Stimulated activated CD4-positive, alpha-beta T cell treated with anti-CD3 and anti-CD28 coated beads, Interleukin-1b, Interleukin-23, amount 100 ng/mL, for 4 hours (primary cell): ENCODE data around the gene COL28A1.
"Not testable (repeated sequence)": the region's sequence is repeated elsewhere in the genome, so short reads cannot be mapped to it uniquely, and the experiment has no call there.

Experiments
- DNase-seq, 2 donors: peaks; one replicate each; pipeline ENCODE4 v3.0.0-alpha.2; 2020; ENCODE audit warnings: low read depth in 2 of 2

Gene COL28A1

DNA sequence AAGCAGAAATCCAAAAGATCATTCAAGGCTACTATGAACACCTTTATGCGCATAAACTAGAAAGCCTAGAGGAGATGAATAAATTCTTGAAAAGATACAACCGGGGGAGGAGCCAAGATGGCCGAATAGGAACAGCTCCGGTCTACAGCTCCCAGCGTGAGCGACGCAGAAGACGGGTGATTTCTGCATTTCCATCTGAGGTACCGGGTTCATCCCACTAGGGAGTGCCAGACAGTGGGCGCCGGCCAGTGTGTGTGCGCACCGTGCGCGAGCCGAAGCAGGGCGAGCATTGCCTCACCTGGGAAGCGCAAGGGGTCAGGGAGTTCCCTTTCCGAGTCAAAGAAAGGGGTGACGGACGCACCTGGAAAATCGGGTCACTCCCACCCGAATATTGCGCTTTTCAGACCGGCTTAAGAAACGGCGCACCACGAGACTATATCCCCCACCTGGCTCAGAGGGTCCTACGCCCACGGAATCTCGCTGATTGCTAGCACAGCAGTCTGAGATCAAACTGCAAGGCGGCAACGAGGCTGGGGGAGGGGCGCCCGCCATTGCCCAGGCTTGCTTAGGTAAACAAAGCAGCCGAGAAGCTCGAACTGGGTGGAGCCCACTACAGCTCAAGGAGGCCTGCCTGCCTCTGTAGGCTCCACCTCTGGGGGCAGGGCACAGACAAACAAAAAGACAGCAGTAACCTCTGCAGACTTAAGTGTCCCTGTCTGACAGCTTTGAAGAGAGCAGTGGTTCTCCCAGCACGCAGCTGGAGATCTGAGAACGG is 70.5 kb downstream of the COL28A1 start:
- not testable (repeated sequence) for DNase-seq

- no peak for DNase-seq
Measured at GRCh38 chr7:7454000-7454399, 81.7 kb downstream of the COL28A1 start.

DNA sequence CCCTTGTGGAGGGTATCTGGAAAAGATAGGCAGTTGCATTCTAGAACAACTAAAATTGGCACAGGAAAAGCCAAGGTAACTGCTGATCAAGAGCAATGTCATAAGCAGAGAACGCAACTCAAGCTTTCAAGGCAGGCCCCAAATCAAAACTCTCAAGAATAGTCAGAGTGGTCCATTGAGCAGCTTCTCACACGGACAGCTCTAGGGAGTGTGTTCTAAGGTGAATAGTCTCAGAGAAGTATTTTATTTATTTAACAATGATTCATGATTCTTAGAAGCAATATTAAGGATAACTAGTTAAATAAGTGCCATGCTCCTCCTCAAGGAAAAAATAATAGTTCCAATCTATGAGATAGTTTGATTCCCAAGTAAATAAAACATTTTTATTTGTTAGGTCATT is 83.0 kb downstream of the COL28A1 start:
- DNase-seq: no peak

DNA sequence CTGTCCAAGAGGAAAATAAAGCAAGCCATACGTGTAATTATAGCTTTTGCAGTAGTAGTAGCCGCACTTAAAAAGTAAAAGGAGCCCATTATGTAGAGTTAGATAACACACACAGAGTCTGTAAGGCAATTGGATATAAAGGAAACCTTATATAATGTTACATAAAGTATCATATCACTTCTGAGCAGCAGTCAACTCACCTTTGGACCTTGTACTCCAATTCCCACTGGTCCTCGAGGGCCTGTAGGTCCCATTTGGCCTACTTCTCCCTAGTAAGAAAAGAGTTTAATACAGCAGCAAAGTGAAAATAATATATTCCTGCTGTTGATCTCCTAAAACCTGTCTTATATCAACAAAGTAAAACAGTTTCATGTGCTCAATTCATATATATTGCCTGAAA is 83.6 kb downstream of the COL28A1 start:
- DNase-seq: no peak

DNA sequence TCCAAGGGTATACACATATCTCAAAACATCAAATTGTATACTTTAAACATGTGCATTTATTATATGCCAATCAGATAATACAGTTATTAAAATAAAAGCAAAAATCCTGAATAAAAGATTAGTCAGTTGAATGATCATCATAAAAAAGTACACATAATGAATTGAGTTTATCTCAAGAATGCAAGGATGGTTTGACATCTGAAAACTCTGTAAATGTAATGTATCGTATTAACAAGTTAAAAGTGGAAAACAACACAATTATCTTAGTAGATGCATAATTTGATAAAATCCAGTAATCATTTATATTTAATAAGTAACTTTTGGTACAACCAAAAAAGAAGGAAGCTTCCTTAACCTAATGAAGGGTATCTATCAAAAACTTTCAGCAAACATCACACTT is 86.6 kb downstream of the COL28A1 start:
- DNase-seq: no peak

- no peak for DNase-seq
Measured at GRCh38 chr7:7446616-7447015, 89.1 kb downstream of the COL28A1 start.

GRCh38 chr7:7443806-7444350 is 91.8 kb downstream of the COL28A1 start:
- no peak for DNase-seq

DNA sequence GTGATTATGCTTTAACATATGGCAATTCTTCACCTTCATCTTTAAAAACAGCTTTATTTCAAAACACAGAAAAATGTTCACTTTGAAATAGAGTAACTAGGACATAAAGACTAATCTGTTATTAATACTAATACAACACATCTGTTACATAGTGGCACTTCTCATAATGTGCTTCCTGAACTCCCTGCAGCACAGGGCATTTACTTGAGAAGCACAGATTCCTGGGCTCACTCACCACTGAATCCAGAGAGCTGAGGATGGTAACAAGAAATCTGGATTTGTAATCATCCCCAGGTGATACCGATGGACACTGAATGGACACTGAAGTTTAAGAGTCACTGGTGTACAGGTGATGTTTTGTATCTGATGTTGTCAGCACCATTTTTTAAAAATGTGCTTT is 96.1 kb downstream of the COL28A1 start:
- DNase-seq: no peak

- DNase-seq: no peak
Measured at GRCh38 chr7:7438851-7439250, 96.8 kb downstream of the COL28A1 start.

- DNase-seq: no peak
Measured at GRCh38 chr7:7435978-7436377, 99.7 kb downstream of the COL28A1 start.

- DNase-seq: no peak
Measured at GRCh38 chr7:7434329-7434728, 101.3 kb downstream of the COL28A1 start.

DNA sequence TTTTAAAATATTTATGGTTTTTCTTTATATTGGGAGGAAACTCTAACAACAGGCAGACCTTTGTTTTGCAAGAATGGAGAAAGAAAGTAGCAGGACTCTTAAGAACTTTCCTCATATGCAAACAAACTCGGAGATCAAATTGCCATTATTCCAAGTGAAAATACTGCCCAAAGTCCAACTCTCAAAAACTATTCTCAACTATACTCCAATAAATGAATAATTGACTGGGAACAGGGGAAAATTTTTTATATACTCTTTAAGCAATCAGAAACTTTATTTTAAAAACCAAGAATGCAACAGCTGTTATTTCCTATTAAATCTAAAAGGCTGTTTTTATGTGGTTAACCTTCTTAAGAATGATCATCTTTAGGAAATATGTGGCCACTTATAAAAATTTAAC is 101.9 kb downstream of the COL28A1 start:
- no peak for DNase-seq

GRCh38 chr7:7432979-7433378 is 102.7 kb downstream of the COL28A1 start:
- no peak for DNase-seq

- DNase-seq: no peak
Measured at GRCh38 chr7:7428806-7429205, 106.9 kb downstream of the COL28A1 start.

GRCh38 chr7:7427363-7427762 is 108.3 kb downstream of the COL28A1 start:
- DNase-seq: no peak

DNA sequence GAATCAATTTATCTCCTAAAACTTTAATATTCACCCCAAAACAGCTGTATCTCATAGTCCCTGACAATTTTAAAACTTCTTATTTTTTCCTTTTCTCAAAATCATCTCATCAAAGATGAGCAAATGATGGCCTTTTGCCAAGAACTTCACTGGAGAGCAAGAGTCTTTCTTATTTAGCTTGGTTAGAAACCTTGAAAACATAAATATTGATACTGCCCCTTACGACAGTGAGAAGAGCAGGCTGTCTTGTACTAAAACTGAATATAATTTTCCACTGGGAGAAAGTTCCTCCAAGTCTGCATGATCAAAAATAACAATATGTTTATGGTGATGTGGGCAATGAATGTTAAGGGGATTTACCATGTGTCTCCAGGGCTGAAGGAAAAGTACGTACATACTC is 109.0 kb downstream of the COL28A1 start:
- DNase-seq: no peak

DNA sequence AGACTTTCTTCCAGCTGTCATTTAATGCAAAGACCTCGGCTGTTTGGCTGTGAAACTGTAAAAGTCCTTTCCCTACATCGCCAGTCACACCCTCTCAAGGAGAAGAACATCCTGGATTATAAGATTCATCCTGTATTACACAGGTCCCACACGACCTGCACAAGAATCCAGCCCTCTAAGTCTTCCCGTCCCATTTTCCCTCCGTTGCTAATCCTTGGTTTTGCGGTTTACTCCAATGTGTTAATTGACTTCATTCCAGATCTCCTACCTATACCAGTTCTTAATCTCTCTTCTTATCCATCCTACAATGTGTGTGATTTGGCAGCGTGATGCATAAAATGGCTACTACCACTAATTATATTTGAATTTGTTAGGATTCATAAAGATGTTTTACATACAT is 110.4 kb downstream of the COL28A1 start:
- no peak for DNase-seq

DNA sequence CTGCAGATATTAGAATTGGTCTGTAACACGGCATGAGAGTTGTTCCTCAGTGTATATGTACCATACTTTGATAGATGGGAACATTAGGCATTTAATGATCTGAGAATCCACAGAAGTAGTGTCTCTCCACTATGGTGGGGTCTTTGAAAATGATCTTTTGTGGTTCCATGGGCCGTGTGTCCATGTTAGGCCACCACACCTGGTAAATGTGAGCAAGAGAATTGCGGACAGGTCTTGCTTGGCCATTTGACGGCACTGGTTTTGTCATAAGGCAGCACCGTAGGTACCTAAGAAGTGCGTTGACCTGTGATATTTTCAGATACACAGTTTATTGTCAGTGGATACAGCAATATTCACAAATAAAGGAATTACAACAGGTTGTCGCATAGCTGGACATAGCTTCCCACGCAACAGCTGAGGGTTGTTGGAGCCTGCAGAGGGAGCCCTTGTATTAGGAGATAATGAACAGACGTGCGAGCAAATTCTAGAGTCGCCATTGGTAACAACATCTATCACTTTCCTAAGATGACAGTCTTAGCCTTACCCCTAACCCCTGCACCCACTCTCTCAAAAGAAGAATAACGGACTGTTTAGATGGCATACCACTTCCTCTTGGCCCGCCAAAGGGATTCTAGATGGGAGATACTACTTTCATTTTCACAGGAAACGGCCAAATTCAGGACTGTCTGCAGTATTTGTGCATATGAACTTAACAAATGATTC is 111.4 kb downstream of the COL28A1 start:
- peak in 1 of 2 donors; percentile 22 for DNase-seq

DNA sequence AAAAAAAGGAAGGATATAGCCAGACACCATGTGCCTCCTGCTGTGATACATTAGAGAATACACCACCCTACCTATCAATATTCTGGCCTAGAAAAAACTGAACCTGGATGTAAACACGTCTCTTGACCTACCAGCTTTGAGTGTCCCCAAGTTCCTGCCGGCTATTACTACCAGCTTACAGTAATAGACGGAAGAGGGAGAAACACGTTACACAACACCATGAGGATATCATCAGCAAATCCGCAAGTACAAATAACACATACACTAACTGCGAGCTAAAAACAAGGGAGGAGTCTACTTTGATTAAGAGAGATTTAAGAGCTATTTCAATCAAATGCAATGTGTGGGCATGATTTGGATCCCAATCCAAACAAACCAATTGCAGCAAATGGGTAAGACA is 113.0 kb downstream of the COL28A1 start:
- no peak for DNase-seq

DNA sequence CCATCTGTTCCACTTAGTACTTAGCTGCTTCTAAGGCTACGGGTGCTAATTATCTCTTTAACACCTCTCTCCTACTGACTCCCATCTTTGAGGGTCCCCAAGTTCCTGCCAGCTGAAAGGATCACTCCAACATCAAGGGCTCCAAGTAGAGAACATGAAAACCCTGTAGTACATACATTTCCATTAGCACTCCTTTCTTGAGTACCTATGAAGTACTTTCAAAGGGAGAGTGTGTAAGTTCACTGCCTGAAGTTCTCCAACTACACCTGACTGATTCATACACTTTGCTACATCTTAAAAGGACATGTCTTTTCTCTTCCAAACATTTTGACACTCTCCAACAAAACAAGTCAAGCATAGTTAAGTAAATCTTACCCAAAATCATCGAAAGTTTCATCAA is 113.8 kb downstream of the COL28A1 start:
- DNase-seq: no peak

DNA sequence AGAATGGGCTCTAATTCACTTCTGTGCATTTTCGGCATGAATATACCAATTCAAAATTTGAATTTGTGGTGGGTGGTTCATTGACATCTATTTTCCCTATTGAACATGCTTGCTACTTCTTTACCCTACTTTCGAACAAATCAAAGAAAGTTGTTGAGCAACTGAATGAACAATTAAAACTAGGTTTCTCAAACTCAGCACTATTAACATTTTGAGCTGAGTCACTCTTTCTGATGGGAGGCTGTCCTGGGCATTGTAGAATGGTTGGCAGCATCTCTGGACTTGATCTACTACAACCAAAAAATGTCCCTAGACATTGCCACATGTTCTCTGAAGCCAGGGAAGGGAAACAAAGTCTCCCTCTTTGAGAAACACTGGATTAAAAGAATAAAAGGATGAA is 116.7 kb downstream of the COL28A1 start:
- DNase-seq: no peak

DNA sequence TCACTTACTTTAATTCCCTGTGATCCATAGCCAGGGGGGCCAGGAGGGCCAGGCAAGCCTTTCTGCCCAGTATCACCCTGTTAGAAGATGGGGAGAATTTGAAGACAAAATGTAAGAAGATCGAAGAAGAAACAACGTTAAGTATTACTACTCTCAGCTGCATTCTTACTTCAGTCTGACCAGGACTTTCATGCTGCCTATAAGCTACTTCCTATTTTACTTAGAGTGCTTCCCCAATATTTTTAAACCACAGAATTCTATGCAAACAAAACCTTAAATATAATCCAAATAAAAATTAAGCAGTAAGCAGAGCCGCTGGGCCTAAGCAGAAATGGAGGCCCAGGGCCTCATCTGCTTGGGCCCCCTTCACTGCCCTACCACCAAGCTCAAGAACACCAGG is 117.8 kb downstream of the COL28A1 start:
- no peak for DNase-seq

DNA sequence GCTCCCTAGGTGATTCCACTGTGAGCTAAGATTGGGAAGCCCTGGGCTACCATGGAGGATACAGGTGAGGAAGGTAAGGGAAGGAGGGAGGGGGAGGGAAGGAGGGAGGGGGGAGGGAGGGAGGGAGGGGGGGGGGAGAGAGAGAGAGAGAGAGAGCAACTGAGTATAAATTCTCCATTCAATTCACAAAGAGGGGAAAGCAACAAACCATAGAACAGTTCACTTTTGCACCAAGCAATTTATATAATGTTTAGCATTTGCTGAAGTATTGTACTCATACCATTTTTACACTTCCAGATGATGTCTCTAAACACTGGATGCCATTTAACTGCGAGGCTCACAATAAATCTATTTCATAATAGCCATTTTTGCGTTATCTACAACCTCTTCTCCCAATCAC is 118.3 kb downstream of the COL28A1 start:
- no peak for DNase-seq
